PFSK-1 (cell line): ENCODE results near the gene ANKRD6.

ENCODE experiments used
- FOXP2 ChIP-seq: optimal IDR thresholded peaks from 2 replicates; pipeline ENCODE3; 2011; ENCODE audit warnings: borderline replicate concordance, control low read depth, inconsistent platforms; ENCODE audit not compliant: insufficient read depth; ENCODE audit errors: extremely low read length, extremely low read depth
- POLR2AphosphoS5 ChIP-seq: IDR thresholded peaks from 2 replicates; pipeline ENCODE4 v1.6.1; 2012; ENCODE audit warnings: low read depth, mild to moderate bottlenecking, control low read depth, low read length, moderate library complexity
- TAF1 ChIP-seq: IDR thresholded peaks from 2 replicates; pipeline ENCODE4 v1.6.1; 2012; ENCODE audit warnings: low read length, control low read depth, borderline replicate concordance; ENCODE audit not compliant: insufficient read depth
- TF ChIP-seq, protein P1 (sequence below), 2 experiments: IDR thresholded peaks; 2 replicates each; pipeline versions ENCODE4 v1.6.1 to v1.8.0; 2011 to 2012; ENCODE audit warnings: low read depth in 2 of 2, low read length in 2 of 2, control low read depth in 1 of 2, inconsistent platforms in 1 of 2, mild to moderate bottlenecking in 1 of 2, moderate library complexity in 1 of 2; ENCODE audit not compliant: insufficient read depth in 1 of 2

GRCh38 chr6:89432875-89433251 is at the start of gene ANKRD6:
- TF ChIP-seq POLR2AphosphoS5 (no peak), TAF1 (no peak), FOXP2 (peak; percentile 62)
- TF ChIP-seq, protein P1, sequence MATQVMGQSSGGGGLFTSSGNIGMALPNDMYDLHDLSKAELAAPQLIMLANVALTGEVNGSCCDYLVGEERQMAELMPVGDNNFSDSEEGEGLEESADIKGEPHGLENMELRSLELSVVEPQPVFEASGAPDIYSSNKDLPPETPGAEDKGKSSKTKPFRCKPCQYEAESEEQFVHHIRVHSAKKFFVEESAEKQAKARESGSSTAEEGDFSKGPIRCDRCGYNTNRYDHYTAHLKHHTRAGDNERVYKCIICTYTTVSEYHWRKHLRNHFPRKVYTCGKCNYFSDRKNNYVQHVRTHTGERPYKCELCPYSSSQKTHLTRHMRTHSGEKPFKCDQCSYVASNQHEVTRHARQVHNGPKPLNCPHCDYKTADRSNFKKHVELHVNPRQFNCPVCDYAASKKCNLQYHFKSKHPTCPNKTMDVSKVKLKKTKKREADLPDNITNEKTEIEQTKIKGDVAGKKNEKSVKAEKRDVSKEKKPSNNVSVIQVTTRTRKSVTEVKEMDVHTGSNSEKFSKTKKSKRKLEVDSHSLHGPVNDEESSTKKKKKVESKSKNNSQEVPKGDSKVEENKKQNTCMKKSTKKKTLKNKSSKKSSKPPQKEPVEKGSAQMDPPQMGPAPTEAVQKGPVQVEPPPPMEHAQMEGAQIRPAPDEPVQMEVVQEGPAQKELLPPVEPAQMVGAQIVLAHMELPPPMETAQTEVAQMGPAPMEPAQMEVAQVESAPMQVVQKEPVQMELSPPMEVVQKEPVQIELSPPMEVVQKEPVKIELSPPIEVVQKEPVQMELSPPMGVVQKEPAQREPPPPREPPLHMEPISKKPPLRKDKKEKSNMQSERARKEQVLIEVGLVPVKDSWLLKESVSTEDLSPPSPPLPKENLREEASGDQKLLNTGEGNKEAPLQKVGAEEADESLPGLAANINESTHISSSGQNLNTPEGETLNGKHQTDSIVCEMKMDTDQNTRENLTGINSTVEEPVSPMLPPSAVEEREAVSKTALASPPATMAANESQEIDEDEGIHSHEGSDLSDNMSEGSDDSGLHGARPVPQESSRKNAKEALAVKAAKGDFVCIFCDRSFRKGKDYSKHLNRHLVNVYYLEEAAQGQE (IDR thresholded peaks at IDR 0.05; ENCODE audit: insufficient read depth in 1 of 2, low read depth in 2 of 2, low read length in 2 of 2): no peak
